ENCODE results near the gene EPHB1. TPM values are rescaled to one million over a fixed set of nuclear protein-coding genes. Genes with fewer than 3 reads are reported as not detected.

Gene EPHB1
- total RNA-seq, 1 experiment from 2014 or later: 7.0 TPM

GRCh38 chr3:134922866-134923265, 127.8 kb downstream of the EPHB1 start:
- DNase-seq (ENCODE audit: low spot score): no peak
- Mint-ChIP-seq H3K4me3 (no peak overlapping the region), H3K9me3 (peaks cover 28% of the 10 kb centered on the region), H3K27me3 (ENCODE audit: low read depth) (peaks cover 33% of the 10 kb centered on the region), H3K4me1 (peaks cover 3% of the 10 kb centered on the region; the same call in 1 of the 2 replicates), H3K27ac (no peak overlapping the region), H3K36me3 (peaks cover 20% of the 10 kb centered on the region)
- ChIA-PET POLR2A (no interaction called here), CTCF (no interaction called here)
- ATAC-seq: no peak
- TF ChIP-seq JAZF1 (CRISPR knock-in tag; IDR thresholded peaks at IDR 0.05) (no peak), E2F1 (CRISPR knock-in tag; IDR thresholded peaks at IDR 0.05) (no peak), FOXP1 (CRISPR knock-in tag; IDR thresholded peaks at IDR 0.05; ENCODE audit: borderline replicate concordance) (no peak), SP1 (CRISPR knock-in tag; conservative IDR thresholded peaks at IDR 0.05) (no peak), SMAD4 (CRISPR knock-in tag; IDR thresholded peaks at IDR 0.05) (no peak), GRHL2 (CRISPR knock-in tag; IDR thresholded peaks at IDR 0.05; ENCODE audit: insufficient replicate concordance, severe bottlenecking) (no peak), EMX1 (CRISPR knock-in tag; IDR thresholded peaks at IDR 0.05) (no peak), ZSCAN18 (CRISPR knock-in tag; IDR thresholded peaks at IDR 0.05) (no peak), ARID4B (CRISPR knock-in tag; IDR thresholded peaks at IDR 0.05; ENCODE audit: borderline replicate concordance) (no peak), ZNF532 (CRISPR knock-in tag; IDR thresholded peaks at IDR 0.05; ENCODE audit: borderline replicate concordance) (no peak), ATF6 (CRISPR knock-in tag; IDR thresholded peaks at IDR 0.05) (no peak), NFE2L1 (CRISPR knock-in tag; IDR thresholded peaks at IDR 0.05) (no peak), GABPB1 (CRISPR knock-in tag; IDR thresholded peaks at IDR 0.05) (no peak), FOXK1 (CRISPR knock-in tag; IDR thresholded peaks at IDR 0.05) (no peak), MLX (CRISPR knock-in tag; IDR thresholded peaks at IDR 0.05) (no peak), ZNF671 (CRISPR knock-in tag; IDR thresholded peaks at IDR 0.05) (no peak), ERG (CRISPR knock-in tag; IDR thresholded peaks at IDR 0.05) (no peak)
